Neural crest cell (in vitro differentiated cells): ENCODE data around the gene PLPP3. TPM values are rescaled to one million over a fixed set of nuclear protein-coding genes. Genes with fewer than 3 reads are reported as not detected.

Experiments
- DNase-seq: peaks from one replicate; pipeline ENCODE4 v3.0.0; 2021; ENCODE audit warnings: low read depth, mixed read lengths, low spot score
- H3K27ac Mint-ChIP-seq: one replicate; pipeline ENCODE4 v1.8.0; 2021; ENCODE audit warnings: mild to moderate bottlenecking, mixed read lengths; ENCODE audit not compliant: unreplicated experiment
- H3K27me3 Mint-ChIP-seq: 2 replicates; pipeline ENCODE4 v1.8.0; 2021; ENCODE audit warnings: low read depth, mild to moderate bottlenecking, mixed read lengths
- H3K36me3 Mint-ChIP-seq: 2 replicates; pipeline ENCODE4 v1.8.0; 2021; ENCODE audit warnings: low read depth, mild to moderate bottlenecking, mixed read lengths
- H3K4me1 Mint-ChIP-seq: 2 replicates; pipeline ENCODE4 v1.8.0; 2021; ENCODE audit warnings: mixed read lengths
- H3K4me3 Mint-ChIP-seq: one replicate; pipeline ENCODE4 v1.8.0; 2021; ENCODE audit warnings: mild to moderate bottlenecking, mixed read lengths
- H3K9me3 Mint-ChIP-seq: 2 replicates; pipeline ENCODE4 v1.8.0; 2021; ENCODE audit warnings: mixed read lengths
- CTCF ChIP-seq: fragments of 200-600 bp; sonication (generic); conservative IDR thresholded peaks from 2 replicates; pipeline ENCODE4 v1.5.0; 2021; ENCODE audit warnings: antibody characterized with exemption, mild to moderate bottlenecking
- total RNA-seq: library from RNA; stranded (reverse); gene quantifications from 2 replicates; pipeline ENCODE4 v1.2.1, GENCODE V29; 2021

PLPP3 gene
- total RNA-seq, 1 donor from 2014 or later, result 24.7 TPM

DNA sequence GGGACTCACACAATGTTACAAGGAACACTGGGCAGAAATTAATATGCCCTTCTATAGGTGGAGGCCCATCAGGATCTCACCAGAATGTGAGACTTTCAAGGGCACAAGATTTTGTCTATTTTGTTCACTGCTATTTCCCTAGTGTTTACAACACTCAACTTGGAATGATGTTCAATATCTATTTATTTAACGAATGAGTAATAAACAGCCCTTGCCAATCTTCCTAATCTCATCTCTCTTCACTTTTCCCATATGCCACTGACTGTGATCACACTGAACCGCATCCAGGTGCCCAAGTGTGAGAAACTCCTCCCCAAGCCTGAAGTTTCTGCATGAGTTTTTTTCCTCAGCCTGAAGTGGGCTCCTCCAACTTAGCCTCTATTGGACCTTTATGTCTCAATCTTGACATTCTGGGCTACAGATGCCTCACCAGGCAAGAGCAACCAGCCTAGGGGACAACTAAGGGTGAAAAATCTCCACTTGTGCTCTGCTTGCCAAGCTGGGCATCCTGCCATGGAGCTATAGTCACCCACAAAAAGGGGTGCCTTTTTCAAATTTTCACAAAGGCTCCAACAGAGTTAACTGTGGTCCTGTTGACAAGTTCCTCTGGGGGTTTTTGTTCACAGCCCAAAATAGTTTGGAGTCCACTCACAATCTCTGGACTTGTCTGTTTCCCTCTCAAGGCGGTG, 105.6 kb downstream of the PLPP3 start:
- Mint-ChIP-seq H3K4me1 (peaks cover 21% of the 10 kb centered on the region), H3K4me3 (no peak overlapping the region), H3K9me3 (no peaks in the 10 kb centered on the region), H3K27ac (no peak overlapping the region), H3K36me3 (no peaks in the 10 kb centered on the region), H3K27me3 (no peaks in the 10 kb centered on the region)
- TF ChIP-seq CTCF, result no peak
- no peak for DNase-seq

GRCh38 chr1:56472860-56473259, 106.5 kb downstream of the PLPP3 start:
- no peak for DNase-seq
- no peak for TF ChIP-seq CTCF
- Mint-ChIP-seq H3K9me3 (no peaks in the 10 kb centered on the region), H3K4me3 (no peak overlapping the region), H3K27ac (no peak overlapping the region), H3K4me1 (peaks cover 21% of the 10 kb centered on the region), H3K36me3 (no peaks in the 10 kb centered on the region), H3K27me3 (no peaks in the 10 kb centered on the region)

DNA sequence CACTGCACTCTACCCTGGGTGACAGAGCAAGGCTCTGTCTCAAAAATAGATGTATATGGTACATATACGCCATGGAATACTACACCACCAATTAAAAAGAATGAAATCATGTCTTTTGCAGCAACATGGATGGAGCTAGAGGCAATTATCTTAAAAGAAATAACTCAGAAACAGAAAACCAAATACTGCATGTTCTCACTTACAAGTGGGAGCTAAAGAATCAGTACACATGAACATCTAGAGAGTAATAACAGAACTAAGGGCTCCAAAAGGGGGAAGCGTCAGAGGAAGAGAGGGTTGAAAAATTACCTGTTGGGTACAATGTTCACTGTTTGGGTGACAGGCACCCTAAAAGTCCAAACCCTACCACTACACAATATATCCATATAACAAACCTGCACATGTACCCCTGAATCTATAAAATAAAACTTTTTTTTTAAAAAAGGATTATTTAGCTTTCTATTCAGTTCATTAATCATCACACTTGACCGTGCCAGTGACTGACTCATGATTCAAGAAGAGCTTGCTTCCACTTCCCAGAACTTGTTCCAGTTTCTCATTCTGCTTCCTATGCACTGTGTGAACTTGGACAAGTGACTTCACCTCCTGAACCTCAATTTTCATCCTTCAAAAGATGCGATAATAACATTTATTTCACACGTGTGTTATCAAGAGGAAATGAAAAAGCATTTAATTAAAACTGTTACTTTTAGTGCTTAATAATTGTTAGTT, 109.6 kb downstream of the PLPP3 start:
- no peak overlapping the region for H3K27ac Mint-ChIP-seq
- DNase-seq, result no peak
- no peaks in the 10 kb centered on the region for H3K9me3 Mint-ChIP-seq
- no peaks in the 10 kb centered on the region for H3K27me3 Mint-ChIP-seq
- TF ChIP-seq CTCF, result no peak
- H3K4me3 Mint-ChIP-seq, result no peak overlapping the region
- H3K4me1 Mint-ChIP-seq, result peaks cover 12% of the 10 kb centered on the region
- H3K36me3 Mint-ChIP-seq, result no peaks in the 10 kb centered on the region

GRCh38 chr1:56468518-56468917, 110.8 kb downstream of the PLPP3 start:
- H3K9me3 Mint-ChIP-seq, result no peaks in the 10 kb centered on the region
- no peak for DNase-seq
- no peaks in the 10 kb centered on the region for H3K27me3 Mint-ChIP-seq
- H3K27ac Mint-ChIP-seq, result no peak overlapping the region
- TF ChIP-seq CTCF, result no peak
- H3K4me3 Mint-ChIP-seq, result no peak overlapping the region
- peaks cover 12% of the 10 kb centered on the region for H3K4me1 Mint-ChIP-seq
- H3K36me3 Mint-ChIP-seq, result no peaks in the 10 kb centered on the region

- Mint-ChIP-seq H3K27ac (no peak overlapping the region), H3K27me3 (no peaks in the 10 kb centered on the region), H3K4me3 (no peak overlapping the region), H3K4me1 (peaks cover 16% of the 10 kb centered on the region), H3K36me3 (no peaks in the 10 kb centered on the region), H3K9me3 (no peaks in the 10 kb centered on the region)
- DNase-seq, result no peak
- TF ChIP-seq CTCF, result no peak
Observed at GRCh38 chr1:56466538-56466937, 112.8 kb downstream of the PLPP3 start.
